Glomerular visceral epithelial cell (primary cell): ENCODE results near the gene BATF3.

Experiments used
- DNase-seq: peaks from one replicate; pipeline ENCODE4 v3.0.0-alpha.2; 2016; ENCODE audit errors: extremely low spot score

Gene BATF3

GRCh38 chr1:212703991-212704564 lies 4.4 kb upstream of the BATF3 start:
- no peak for DNase-seq

- DNase-seq: no peak
These were observed 3.0 kb upstream of the BATF3 start for GRCh38 chr1:212702672-212703071.

GRCh38 chr1:212701910-212702309 lies 2.3 kb upstream of the BATF3 start:
- DNase-seq: no peak

GRCh38 chr1:212700892-212701819 lies 1.5 kb upstream of the BATF3 start:
- peak; percentile 55 for DNase-seq

GRCh38 chr1:212700223-212700891 lies 717 bp upstream of the BATF3 start:
- peak; percentile 37 for DNase-seq

GRCh38 chr1:212699104-212699624 lies 476 bp downstream of the BATF3 start:
- peak; percentile 63 for DNase-seq

- no peak for DNase-seq
These were observed 1.1 kb downstream of the BATF3 start for GRCh38 chr1:212698467-212699103.

GRCh38 chr1:212696721-212697331 lies 2.8 kb downstream of the BATF3 start:
- no peak for DNase-seq

GRCh38 chr1:212692774-212693644 lies 6.6 kb downstream of the BATF3 start:
- peak; percentile 58 for DNase-seq

GRCh38 chr1:212691561-212692071 lies 8.0 kb downstream of the BATF3 start:
- DNase-seq: no peak

- no peak for DNase-seq
These were observed 8.7 kb downstream of the BATF3 start for GRCh38 chr1:212690816-212691403.

- no peak for DNase-seq
These were observed 9.7 kb downstream of the BATF3 start for GRCh38 chr1:212689758-212690529.

- DNase-seq: no peak
These were observed 10.4 kb downstream of the BATF3 start for GRCh38 chr1:212689196-212689725.

- DNase-seq: no peak
These were observed 11.1 kb downstream of the BATF3 start for GRCh38 chr1:212688341-212689047.

- no peak for DNase-seq
These were observed 11.8 kb downstream of the BATF3 start for GRCh38 chr1:212687811-212688210.

GRCh38 chr1:212686591-212686990 lies 13.0 kb downstream of the BATF3 start:
- DNase-seq: no peak

GRCh38 chr1:212686069-212686468 lies 13.6 kb downstream of the BATF3 start:
- DNase-seq: no peak

- DNase-seq: no peak
These were observed 14.2 kb downstream of the BATF3 start for GRCh38 chr1:212685429-212685828.
